HG02852 (cell line): ENCODE results near the gene KCNC3.

Experiments
- ATAC-seq: cut with Tn5 transposase; IDR thresholded peaks from one replicate; pipeline ENCODE4 v1.9.1; 2021; ENCODE audit warnings: mild to moderate bottlenecking, moderate library complexity; ENCODE audit not compliant: unreplicated experiment

The KCNC3 gene

DNA sequence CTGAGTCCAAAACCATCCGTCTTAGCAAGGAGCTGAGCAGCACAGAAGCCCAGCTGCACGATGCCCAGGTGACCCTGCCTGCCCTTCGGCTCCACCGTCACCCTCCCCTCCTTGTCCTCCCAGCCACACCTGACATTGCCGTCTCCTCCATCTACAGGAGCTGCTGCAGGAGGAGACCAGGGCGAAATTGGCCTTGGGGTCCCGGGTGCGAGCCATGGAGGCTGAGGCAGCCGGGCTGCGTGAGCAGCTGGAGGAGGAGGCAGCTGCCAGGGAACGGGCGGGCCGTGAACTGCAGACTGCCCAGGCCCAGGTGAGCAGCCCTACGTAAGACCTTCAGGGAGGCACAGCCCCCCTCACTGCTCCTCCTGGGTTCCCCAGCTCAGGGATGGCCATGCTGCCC, 49.1 kb downstream of the KCNC3 start:
- no peak for ATAC-seq

DNA sequence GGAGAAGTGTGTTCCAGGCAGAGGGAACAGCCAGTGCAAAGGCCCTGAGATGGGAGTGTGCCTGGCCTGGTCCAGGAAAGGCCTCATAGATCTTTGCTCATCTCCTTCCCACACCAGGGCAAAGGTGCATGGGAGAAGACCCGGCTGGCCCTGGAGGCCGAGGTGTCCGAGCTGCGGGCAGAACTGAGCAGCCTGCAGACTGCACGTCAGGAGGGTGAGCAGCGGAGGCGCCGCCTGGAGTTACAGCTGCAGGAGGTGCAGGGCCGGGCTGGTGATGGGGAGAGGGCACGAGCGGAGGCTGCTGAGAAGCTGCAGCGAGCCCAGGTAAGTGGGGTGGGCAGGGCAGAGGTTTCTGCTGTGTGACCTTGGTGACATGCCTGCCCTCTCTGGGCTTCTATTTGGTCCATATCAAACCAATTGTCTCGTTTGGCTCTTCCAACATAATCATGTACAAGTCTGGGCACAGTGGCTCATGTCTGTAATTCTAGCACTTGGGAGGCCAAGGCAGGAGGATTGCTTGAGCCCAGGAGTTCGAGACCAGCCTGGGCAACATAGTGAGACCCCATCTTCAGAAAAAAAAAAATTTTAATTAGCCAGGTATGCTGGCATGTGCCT, 51.1 kb downstream of the KCNC3 start:
- ATAC-seq = no peak

DNA sequence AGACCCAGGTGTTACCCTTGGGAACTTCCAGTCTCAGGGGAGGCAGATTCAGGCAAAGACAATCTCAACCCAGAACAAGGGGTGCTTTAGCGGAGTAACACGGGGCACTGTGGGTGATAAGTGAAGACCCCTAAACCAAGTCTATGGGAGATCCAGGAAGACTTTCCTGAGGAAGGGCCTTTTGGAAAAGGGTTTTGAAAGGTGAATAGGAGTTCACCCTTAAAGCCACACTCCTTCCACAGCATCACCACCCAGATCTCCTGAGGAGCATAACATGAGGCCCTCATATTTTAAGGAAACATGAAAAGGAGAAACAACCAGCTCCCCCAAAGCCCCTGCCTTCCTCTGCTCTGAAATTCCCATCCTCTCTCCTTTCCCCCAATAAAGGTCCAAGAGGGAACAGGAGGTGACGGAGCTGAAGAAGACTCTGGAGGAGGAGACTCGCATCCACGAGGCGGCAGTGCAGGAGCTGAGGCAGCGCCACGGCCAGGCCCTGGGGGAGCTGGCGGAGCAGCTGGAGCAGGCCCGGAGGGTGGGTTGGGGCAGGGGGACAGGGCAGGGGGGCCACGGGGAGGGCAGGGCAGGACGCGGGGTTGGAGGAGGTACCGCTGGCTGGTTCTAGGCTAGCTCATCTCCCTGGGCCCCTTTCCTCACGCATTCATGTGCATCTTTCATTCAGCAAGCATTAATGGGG, 52.7 kb downstream of the KCNC3 start:
- ATAC-seq = no peak

DNA sequence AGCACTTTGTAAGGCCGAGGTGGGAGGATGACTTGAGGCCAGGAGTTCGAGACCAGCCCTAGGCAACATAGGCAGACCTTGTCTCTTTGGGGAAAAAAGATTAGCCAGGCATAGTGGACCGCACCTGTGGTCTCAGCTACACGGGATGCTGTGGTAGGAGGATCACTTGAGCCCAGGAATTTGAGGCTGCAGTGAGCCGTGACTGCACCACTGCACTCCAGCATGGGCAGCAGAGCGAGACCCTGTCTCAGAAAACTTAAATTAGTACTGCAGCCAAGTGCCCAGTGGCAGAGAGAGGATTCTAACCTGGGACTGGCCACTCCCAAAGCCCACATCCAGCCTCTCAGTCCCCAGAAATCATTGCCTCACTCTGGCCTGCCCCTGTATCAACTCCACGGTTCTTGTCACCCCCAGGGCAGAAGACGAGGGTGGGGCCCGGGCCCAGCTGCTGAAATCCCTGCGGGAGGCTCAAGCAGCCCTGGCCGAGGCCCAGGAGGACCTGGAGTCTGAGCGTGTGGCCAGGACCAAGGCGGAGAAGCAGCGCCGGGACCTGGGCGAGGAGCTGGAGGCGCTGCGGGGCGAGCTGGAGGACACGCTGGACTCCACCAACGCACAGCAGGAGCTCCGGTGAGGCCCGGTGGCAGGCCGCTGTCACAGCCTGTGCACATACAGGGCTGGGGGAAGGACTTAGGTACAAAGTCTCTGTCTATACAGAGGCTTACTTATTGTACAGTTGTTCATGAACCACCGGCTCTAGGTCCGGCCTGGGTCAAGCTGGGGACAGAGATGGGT, 53.4 kb downstream of the KCNC3 start:
- no peak for ATAC-seq

DNA sequence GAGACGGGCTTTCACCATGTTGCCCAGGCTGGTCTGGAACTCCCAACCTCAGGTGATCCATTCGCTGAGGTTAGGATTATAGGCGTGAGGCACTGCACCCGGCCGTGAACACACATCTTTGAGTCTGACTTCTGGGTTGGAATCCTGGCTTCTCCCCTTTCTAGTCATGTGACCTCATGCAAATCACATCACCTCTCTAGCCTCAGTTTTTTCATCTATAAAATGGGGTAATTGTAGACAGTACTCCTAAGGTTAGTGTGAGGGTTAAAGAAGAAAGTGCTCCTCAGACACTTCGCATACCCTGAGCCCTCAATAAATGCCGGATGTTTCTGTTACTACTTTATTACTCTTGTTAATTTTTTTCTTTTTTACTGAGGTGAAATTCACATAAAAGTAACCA, 55.4 kb downstream of the KCNC3 start:
- ATAC-seq = no peak

DNA sequence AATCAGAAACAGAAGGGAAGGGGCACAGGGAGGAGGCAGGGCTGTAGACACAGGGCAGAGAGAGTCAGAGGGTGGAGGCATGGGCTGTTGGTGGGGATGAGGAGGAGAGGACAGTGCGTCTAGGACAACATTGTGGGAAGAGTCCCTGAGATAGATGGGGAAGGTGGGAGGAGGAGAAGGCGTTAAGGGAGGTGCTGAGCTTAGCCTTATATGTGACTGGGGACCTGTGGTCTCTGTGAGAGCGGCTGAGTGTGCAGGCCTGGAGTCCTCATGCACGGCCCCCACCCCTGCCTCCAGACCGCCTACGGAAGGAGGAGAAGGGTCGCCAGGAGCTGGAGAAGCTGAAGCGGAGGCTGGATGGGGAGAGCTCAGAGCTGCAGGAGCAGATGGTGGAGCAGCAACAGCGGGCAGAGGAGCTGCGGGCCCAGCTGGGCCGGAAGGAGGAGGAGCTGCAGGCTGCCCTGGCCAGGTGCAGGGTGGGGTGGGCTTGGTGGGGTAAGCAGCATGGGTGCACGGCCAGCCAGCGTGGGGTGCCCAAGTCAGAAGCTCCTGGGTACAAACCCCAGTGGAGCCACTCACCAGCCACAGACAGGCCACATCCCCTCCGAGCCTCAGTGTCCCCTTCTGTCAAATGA, 56.8 kb downstream of the KCNC3 start:
- no peak for ATAC-seq

DNA sequence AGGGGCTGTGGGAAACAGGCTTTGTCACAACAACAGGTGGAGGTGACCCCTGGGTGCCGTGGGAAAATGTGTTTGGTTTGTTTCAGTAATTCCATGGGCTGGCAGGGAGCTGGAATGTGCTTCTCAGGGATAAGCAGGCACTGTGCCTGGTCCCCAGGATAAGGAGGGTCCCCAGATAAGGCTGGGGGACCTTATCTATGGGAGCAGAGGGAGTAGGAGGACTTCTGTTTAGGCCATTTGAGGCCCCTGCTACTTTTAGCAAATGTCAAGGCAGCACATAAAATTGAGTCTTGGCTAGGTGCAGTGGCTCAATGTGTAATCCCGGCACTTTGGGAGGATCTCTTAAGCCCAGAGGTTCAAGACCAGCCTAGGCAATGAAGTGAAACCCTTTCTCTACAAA, 59.5 kb downstream of the KCNC3 start:
- no peak for ATAC-seq

DNA sequence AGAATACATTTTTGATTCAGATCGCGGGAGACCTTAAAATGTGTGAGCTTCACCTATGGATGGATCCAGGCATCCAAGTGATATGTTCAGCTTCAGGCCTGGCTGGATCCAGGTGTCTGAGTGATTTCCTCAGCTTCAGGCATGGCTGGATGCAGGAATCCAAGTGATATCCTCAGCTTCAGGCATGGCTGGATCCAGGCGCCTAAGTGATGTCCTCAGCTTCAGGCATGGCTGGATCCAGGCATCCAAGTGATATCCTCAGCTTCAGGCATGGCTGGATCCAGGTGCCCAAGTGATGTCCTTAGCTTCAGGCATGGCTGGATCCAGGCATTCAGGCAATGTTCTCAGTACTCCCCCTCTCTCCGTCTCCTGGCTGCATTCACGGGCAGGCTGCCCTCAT, 60.7 kb downstream of the KCNC3 start:
- no peak for ATAC-seq

DNA sequence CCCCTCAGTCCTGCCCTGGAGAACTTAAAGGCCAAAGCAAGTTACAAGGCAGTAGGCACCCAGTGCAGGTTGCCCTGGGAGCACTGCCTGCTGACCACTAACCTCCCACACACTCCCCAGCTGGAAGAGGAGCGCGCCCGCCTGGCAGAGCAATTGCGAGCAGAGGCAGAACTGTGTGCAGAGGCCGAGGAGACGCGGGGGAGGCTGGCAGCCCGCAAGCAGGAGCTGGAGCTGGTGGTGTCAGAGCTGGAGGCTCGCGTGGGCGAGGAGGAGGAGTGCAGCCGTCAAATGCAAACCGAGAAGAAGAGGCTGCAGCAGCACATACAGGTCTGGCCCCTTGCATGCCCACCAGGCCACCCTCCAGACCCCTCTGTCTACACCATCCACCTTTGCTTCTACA, 61.1 kb downstream of the KCNC3 start:
- ATAC-seq = no peak

DNA sequence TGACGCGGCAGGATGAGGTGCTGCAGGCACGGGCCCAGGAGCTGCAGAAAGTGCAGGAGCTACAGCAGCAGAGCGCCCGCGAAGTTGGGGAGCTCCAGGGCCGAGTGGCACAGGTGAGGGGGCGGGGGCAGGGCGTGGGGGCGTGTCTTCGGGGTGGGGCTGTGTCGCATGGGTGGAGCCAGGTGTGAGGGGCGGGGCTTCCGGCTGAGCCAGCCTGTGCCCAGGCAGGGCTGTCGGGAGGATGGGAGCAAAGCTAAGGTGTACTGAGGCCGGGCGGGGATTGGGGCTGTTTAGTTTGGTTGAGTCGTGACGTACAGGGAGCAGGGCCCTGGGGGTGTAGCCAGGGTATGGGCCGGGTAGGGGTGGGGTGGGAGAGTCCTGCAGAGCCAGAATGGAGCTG, 62.3 kb downstream of the KCNC3 start:
- ATAC-seq = no peak

DNA sequence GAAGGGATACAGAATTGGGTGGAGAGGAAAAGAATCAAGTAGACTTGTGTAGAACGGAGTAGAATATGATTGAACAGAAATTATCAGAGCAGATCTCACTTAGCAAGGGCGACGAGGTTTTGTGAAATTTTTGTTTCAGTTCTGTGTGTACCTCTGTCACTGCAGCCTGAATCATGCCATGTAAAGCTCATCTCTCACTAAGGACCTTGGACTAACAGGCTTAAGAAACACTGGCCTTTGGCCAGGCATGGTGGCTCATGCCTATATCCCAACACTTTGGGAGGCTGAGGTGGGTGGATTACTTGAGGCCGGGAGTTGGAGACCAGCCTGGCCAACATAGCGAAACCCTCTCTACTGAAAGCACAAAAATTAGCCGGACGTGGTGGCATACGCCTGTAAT, 63.1 kb downstream of the KCNC3 start:
- no peak for ATAC-seq

DNA sequence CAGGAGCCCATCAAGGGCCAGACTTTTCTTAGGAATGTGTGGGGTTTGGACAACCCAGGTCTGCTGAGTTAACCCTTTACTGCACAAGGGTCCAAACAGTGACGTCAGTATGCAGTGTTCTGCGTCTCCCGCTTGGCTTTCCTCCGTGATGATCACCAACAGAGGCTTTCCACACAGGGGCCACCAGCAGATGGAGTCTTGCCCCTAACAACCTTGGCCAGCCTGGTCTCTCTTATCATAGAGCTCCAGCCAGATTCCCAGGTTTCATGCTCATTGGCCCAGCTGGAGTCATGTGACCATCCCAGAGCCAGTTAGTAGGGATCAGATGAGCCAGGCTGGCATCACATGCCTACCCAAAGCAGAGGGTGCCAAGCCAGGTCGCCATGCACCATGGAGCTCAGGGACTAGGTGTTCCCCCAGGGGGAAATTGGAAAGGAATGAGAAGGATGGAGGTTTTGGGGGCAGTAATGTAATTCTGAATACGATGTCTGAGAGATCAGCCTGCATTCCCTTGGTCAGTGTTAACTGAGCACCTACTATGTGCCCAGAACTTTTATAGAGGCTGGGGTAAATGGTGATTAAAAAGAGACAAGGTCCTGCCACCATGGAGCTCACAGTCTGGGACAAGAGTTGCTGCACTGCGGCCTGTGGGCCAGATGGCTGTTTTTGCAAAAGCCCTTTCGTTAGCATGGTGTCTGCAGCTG, 64.5 kb downstream of the KCNC3 start:
- ATAC-seq = no peak

DNA sequence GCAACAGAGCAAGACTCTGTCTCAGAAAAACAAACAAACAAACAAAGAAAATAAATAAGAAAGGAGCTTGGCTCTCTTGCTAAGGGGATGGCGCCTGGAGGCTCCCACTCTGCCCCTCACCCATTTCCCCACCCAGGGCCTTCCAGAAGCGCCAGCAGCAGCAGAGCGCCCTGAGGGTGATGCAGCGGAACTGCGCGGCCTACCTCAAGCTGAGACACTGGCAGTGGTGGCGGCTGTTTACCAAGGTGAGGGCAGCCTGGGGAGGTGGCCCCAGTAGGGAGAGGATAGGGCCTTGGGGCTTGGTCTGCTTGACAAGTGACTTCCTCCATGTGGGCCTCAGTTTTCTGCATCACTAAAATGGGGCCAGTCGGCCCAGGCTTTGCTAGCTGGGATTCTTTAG, 66.0 kb downstream of the KCNC3 start:
- ATAC-seq = no peak
